Measurements from ENCODE around the gene FRMD1. TPM values are rescaled to one million over a fixed set of nuclear protein-coding genes. Genes with fewer than 3 reads are reported as not detected.

The FRMD1 gene
- total RNA-seq, 1 experiment from 2014 or later: 0.57 TPM

GRCh38 chr6:168035098-168035660 lies 43.8 kb downstream of the FRMD1 start (continued):
- TF ChIP-seq, protein P1, sequence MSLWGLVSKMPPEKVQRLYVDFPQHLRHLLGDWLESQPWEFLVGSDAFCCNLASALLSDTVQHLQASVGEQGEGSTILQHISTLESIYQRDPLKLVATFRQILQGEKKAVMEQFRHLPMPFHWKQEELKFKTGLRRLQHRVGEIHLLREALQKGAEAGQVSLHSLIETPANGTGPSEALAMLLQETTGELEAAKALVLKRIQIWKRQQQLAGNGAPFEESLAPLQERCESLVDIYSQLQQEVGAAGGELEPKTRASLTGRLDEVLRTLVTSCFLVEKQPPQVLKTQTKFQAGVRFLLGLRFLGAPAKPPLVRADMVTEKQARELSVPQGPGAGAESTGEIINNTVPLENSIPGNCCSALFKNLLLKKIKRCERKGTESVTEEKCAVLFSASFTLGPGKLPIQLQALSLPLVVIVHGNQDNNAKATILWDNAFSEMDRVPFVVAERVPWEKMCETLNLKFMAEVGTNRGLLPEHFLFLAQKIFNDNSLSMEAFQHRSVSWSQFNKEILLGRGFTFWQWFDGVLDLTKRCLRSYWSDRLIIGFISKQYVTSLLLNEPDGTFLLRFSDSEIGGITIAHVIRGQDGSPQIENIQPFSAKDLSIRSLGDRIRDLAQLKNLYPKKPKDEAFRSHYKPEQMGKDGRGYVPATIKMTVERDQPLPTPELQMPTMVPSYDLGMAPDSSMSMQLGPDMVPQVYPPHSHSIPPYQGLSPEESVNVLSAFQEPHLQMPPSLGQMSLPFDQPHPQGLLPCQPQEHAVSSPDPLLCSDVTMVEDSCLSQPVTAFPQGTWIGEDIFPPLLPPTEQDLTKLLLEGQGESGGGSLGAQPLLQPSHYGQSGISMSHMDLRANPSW (CRISPR knock-in tag; conservative IDR thresholded peaks at IDR 0.05; ENCODE audit: low read depth): no peak
- TF ChIP-seq CREB1 (CRISPR knock-in tag; IDR thresholded peaks at IDR 0.05) (peak; percentile 80), ESRRA (CRISPR knock-in tag; IDR thresholded peaks at IDR 0.05; ENCODE audit: borderline replicate concordance) (no peak), GABPB1 (CRISPR knock-in tag; IDR thresholded peaks at IDR 0.05) (no peak), AR (CRISPR knock-in tag; IDR thresholded peaks at IDR 0.05) (no peak), SOX15 (CRISPR knock-in tag; IDR thresholded peaks at IDR 0.05) (no peak), CBFB (CRISPR knock-in tag; IDR thresholded peaks at IDR 0.05; ENCODE audit: low read depth) (no peak), SMAD3 (CRISPR knock-in tag; IDR thresholded peaks at IDR 0.05; ENCODE audit: borderline replicate concordance) (peak; percentile 96), NFE2L1 (CRISPR knock-in tag; IDR thresholded peaks at IDR 0.05) (peak; percentile 92; the same call in 1 of the 2 replicates), NR3C1 (CRISPR knock-in tag; conservative IDR thresholded peaks at IDR 0.05; ENCODE audit: low read depth) (no peak), FOXP4 (CRISPR knock-in tag; IDR thresholded peaks at IDR 0.05) (peak; percentile 93; the same call in 1 of the 2 replicates), CTCF (IDR thresholded peaks at IDR 0.05) (no peak), TEAD4 (CRISPR knock-in tag; IDR thresholded peaks at IDR 0.05) (peak; percentile 86; the same call in 1 of the 2 replicates), MYBL2 (CRISPR knock-in tag; IDR thresholded peaks at IDR 0.05) (peak; percentile 54; the same call in 1 of the 2 replicates), CREM (CRISPR knock-in tag; IDR thresholded peaks at IDR 0.05) (no peak), SMAD4 (CRISPR knock-in tag; IDR thresholded peaks at IDR 0.05) (peak; percentile 71; the same call in 1 of the 2 replicates), ATF2 (CRISPR knock-in tag; IDR thresholded peaks at IDR 0.05; ENCODE audit: borderline replicate concordance, low read depth) (peak; percentile 63; the same call in 1 of the 2 replicates), JUN (CRISPR knock-in tag; IDR thresholded peaks at IDR 0.05) (no peak), MXD4 (CRISPR knock-in tag; IDR thresholded peaks at IDR 0.05; ENCODE audit: borderline replicate concordance) (no peak), ZNF138 (CRISPR knock-in tag; conservative IDR thresholded peaks at IDR 0.05) (no peak)
- TF ChIP-seq, protein P2, sequence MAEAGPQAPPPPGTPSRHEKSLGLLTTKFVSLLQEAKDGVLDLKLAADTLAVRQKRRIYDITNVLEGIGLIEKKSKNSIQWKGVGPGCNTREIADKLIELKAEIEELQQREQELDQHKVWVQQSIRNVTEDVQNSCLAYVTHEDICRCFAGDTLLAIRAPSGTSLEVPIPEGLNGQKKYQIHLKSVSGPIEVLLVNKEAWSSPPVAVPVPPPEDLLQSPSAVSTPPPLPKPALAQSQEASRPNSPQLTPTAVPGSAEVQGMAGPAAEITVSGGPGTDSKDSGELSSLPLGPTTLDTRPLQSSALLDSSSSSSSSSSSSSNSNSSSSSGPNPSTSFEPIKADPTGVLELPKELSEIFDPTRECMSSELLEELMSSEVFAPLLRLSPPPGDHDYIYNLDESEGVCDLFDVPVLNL (CRISPR knock-in tag; IDR thresholded peaks at IDR 0.05; ENCODE audit: borderline replicate concordance, low read depth): peak; percentile 31; the same call in 1 of the 2 replicates
- TF ChIP-seq, protein P3, sequence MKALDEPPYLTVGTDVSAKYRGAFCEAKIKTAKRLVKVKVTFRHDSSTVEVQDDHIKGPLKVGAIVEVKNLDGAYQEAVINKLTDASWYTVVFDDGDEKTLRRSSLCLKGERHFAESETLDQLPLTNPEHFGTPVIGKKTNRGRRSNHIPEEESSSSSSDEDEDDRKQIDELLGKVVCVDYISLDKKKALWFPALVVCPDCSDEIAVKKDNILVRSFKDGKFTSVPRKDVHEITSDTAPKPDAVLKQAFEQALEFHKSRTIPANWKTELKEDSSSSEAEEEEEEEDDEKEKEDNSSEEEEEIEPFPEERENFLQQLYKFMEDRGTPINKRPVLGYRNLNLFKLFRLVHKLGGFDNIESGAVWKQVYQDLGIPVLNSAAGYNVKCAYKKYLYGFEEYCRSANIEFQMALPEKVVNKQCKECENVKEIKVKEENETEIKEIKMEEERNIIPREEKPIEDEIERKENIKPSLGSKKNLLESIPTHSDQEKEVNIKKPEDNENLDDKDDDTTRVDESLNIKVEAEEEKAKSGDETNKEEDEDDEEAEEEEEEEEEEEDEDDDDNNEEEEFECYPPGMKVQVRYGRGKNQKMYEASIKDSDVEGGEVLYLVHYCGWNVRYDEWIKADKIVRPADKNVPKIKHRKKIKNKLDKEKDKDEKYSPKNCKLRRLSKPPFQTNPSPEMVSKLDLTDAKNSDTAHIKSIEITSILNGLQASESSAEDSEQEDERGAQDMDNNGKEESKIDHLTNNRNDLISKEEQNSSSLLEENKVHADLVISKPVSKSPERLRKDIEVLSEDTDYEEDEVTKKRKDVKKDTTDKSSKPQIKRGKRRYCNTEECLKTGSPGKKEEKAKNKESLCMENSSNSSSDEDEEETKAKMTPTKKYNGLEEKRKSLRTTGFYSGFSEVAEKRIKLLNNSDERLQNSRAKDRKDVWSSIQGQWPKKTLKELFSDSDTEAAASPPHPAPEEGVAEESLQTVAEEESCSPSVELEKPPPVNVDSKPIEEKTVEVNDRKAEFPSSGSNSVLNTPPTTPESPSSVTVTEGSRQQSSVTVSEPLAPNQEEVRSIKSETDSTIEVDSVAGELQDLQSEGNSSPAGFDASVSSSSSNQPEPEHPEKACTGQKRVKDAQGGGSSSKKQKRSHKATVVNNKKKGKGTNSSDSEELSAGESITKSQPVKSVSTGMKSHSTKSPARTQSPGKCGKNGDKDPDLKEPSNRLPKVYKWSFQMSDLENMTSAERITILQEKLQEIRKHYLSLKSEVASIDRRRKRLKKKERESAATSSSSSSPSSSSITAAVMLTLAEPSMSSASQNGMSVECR (CRISPR knock-in tag; IDR thresholded peaks at IDR 0.05; ENCODE audit: borderline replicate concordance): no peak; the same call in 1 of the 2 replicates
